ENCODE measurements around the gene PLPPR5. TPM values are rescaled to one million over a fixed set of nuclear protein-coding genes. Genes with fewer than 3 reads are reported as not detected.

PLPPR5 gene
- total RNA-seq, 1 donor from 2014 or later, result not detected

- TF ChIP-seq, protein P1, sequence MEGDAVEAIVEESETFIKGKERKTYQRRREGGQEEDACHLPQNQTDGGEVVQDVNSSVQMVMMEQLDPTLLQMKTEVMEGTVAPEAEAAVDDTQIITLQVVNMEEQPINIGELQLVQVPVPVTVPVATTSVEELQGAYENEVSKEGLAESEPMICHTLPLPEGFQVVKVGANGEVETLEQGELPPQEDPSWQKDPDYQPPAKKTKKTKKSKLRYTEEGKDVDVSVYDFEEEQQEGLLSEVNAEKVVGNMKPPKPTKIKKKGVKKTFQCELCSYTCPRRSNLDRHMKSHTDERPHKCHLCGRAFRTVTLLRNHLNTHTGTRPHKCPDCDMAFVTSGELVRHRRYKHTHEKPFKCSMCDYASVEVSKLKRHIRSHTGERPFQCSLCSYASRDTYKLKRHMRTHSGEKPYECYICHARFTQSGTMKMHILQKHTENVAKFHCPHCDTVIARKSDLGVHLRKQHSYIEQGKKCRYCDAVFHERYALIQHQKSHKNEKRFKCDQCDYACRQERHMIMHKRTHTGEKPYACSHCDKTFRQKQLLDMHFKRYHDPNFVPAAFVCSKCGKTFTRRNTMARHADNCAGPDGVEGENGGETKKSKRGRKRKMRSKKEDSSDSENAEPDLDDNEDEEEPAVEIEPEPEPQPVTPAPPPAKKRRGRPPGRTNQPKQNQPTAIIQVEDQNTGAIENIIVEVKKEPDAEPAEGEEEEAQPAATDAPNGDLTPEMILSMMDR (IDR thresholded peaks at IDR 0.05), result no peak
- H3K9me3 Mint-ChIP-seq (ENCODE audit: low read depth), result no peaks in the 10 kb centered on the region
- H3K36me3 Mint-ChIP-seq (ENCODE audit: low read depth), result no peaks in the 10 kb centered on the region
- H3K27ac Mint-ChIP-seq (ENCODE audit: unreplicated experiment), result no peak overlapping the region
- no peak overlapping the region for H3K4me3 Mint-ChIP-seq (ENCODE audit: unreplicated experiment)
- no peak for DNase-seq (ENCODE audit: low spot score)
- no peaks in the 10 kb centered on the region for H3K4me1 Mint-ChIP-seq (ENCODE audit: low read depth)
- H3K27me3 Mint-ChIP-seq (ENCODE audit: low read depth), result no peaks in the 10 kb centered on the region
Observed at GRCh38 chr1:98920441-98921110, 84.1 kb downstream of the PLPPR5 start.

GRCh38 chr1:98919652-98920051 is 85.0 kb downstream of the PLPPR5 start:
- no peaks in the 10 kb centered on the region for H3K4me1 Mint-ChIP-seq (ENCODE audit: low read depth)
- no peaks in the 10 kb centered on the region for H3K36me3 Mint-ChIP-seq (ENCODE audit: low read depth)
- no peaks in the 10 kb centered on the region for H3K9me3 Mint-ChIP-seq (ENCODE audit: low read depth)
- H3K27me3 Mint-ChIP-seq (ENCODE audit: low read depth), result no peaks in the 10 kb centered on the region
- H3K4me3 Mint-ChIP-seq (ENCODE audit: unreplicated experiment), result no peak overlapping the region
- DNase-seq (ENCODE audit: low spot score), result no peak
- no peak overlapping the region for H3K27ac Mint-ChIP-seq (ENCODE audit: unreplicated experiment)
- TF ChIP-seq, protein P1 (IDR thresholded peaks at IDR 0.05), result no peak

DNA sequence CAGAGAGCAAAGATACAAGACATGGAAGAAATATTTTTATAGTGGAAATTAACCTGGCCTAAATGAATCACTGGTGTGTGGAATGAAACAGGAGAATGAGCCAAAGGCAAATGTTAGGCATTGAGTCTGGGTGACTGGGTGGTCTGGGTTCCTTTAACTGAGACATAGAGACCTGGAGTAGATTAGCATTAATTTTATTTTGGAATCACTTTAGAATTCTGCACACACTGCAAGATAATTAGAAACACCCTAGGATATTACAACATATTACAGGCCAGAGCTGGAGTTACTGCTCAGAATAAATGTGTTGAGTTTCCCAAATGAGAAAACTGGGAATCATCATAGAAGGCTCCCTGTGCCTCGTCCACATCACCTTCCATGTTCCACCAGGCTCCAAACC is 85.5 kb downstream of the PLPPR5 start:
- no peak overlapping the region for H3K27ac Mint-ChIP-seq (ENCODE audit: unreplicated experiment)
- H3K4me3 Mint-ChIP-seq (ENCODE audit: unreplicated experiment), result no peak overlapping the region
- TF ChIP-seq, protein P1 (IDR thresholded peaks at IDR 0.05), result no peak
- no peaks in the 10 kb centered on the region for H3K4me1 Mint-ChIP-seq (ENCODE audit: low read depth)
- no peaks in the 10 kb centered on the region for H3K9me3 Mint-ChIP-seq (ENCODE audit: low read depth)
- no peaks in the 10 kb centered on the region for H3K36me3 Mint-ChIP-seq (ENCODE audit: low read depth)
- H3K27me3 Mint-ChIP-seq (ENCODE audit: low read depth), result no peaks in the 10 kb centered on the region
- no peak for DNase-seq (ENCODE audit: low spot score)

GRCh38 chr1:98914547-98914946 is 90.1 kb downstream of the PLPPR5 start:
- H3K4me3 Mint-ChIP-seq (ENCODE audit: unreplicated experiment), result no peak overlapping the region
- DNase-seq (ENCODE audit: low spot score), result no peak
- TF ChIP-seq, protein P1 (IDR thresholded peaks at IDR 0.05), result no peak
- H3K27me3 Mint-ChIP-seq (ENCODE audit: low read depth), result peaks cover 3% of the 10 kb centered on the region
- H3K4me1 Mint-ChIP-seq (ENCODE audit: low read depth), result no peaks in the 10 kb centered on the region
- H3K9me3 Mint-ChIP-seq (ENCODE audit: low read depth), result no peaks in the 10 kb centered on the region
- H3K27ac Mint-ChIP-seq (ENCODE audit: unreplicated experiment), result no peak overlapping the region
- no peaks in the 10 kb centered on the region for H3K36me3 Mint-ChIP-seq (ENCODE audit: low read depth)

DNA sequence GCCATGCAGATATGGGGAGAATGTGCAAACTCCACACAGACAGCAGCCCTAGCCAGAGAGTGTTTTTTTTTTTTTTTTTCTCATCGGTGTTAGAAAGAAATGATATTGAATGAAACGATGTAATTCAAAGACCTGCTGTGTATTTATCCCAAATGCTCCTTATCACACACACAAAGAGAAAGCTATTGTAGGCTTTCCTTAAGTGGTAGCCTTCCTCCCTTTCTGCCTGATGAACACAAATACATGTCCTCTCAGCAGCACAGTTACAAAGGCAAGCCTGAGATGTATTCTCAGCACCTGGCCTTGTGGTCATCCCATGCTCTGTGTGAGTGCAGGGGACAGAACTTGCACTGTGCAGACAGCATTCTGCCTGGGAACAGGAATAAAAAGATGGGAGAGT is 93.8 kb downstream of the PLPPR5 start:
- Mint-ChIP-seq H3K27me3 (ENCODE audit: low read depth) (peaks cover 3% of the 10 kb centered on the region), H3K27ac (ENCODE audit: unreplicated experiment) (no peak overlapping the region), H3K9me3 (ENCODE audit: low read depth) (no peaks in the 10 kb centered on the region), H3K36me3 (ENCODE audit: low read depth) (no peaks in the 10 kb centered on the region), H3K4me1 (ENCODE audit: low read depth) (no peaks in the 10 kb centered on the region), H3K4me3 (ENCODE audit: unreplicated experiment) (no peak overlapping the region)
- TF ChIP-seq, protein P1 (IDR thresholded peaks at IDR 0.05), result no peak
- DNase-seq (ENCODE audit: low spot score), result no peak
